Mammary epithelial cell (primary cell): ENCODE measurements around the gene NSUN5.
"Not testable (repeated sequence)": the region's sequence is repeated elsewhere in the genome, so short reads cannot be mapped to it uniquely, and the experiment has no call there.

Source experiments
- EZH2 ChIP-seq: IDR thresholded peaks from 2 replicates; pipeline ENCODE4 v1.6.1; 2012; ENCODE audit warnings: low read length, inconsistent platforms, borderline replicate concordance
- TF ChIP-seq, protein P1 (sequence below), 2 donors: IDR thresholded peaks in 1 of 2; conservative IDR thresholded peaks in 1 of 2; 2 replicates each; pipeline ENCODE4 v1.5.1; 2011 to 2012; ENCODE audit warnings: inconsistent platforms in 2 of 2, low read length in 2 of 2, mild to moderate bottlenecking in 2 of 2, control low read depth in 1 of 2, low read depth in 1 of 2; ENCODE audit not compliant: insufficient read depth in 1 of 2; ENCODE audit errors: extremely low read depth in 1 of 2

DNA sequence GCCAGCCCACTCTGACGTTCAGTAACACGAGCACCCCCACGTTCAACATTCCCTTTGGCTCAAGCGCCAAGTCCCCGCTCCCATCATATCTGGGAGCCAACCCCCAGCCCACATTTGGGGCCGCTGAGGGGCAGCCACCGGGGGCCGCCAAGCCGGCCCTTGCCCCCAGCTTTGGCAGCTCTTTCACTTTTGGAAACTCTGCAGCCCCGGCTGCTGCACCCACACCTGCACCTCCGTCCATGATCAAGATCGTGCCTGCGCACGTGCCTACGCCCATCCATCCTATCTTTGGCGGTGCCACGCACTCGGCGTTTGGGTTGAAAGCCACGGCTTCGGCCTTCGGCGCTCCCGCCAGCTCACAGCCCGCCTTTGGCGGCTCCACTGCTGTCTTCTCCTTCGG is 10.9 kb downstream of the NSUN5 start:
- TF ChIP-seq, protein P1, sequence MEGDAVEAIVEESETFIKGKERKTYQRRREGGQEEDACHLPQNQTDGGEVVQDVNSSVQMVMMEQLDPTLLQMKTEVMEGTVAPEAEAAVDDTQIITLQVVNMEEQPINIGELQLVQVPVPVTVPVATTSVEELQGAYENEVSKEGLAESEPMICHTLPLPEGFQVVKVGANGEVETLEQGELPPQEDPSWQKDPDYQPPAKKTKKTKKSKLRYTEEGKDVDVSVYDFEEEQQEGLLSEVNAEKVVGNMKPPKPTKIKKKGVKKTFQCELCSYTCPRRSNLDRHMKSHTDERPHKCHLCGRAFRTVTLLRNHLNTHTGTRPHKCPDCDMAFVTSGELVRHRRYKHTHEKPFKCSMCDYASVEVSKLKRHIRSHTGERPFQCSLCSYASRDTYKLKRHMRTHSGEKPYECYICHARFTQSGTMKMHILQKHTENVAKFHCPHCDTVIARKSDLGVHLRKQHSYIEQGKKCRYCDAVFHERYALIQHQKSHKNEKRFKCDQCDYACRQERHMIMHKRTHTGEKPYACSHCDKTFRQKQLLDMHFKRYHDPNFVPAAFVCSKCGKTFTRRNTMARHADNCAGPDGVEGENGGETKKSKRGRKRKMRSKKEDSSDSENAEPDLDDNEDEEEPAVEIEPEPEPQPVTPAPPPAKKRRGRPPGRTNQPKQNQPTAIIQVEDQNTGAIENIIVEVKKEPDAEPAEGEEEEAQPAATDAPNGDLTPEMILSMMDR (conservative IDR thresholded peaks at IDR 0.05 in 1 of 2, IDR thresholded peaks at IDR 0.05 in 1 of 2; ENCODE audit: extremely low read depth in 1 of 2, insufficient read depth in 1 of 2, low read depth in 1 of 2, low read length in 2 of 2), result not testable (repeated sequence)
- TF ChIP-seq EZH2, result not testable (repeated sequence)
